ENCODE results near the gene POLG2. TPM values are rescaled to one million over a fixed set of nuclear protein-coding genes. Genes with fewer than 3 reads are reported as not detected.

The POLG2 gene
- total RNA-seq, 1 donor from 2014 or later, result 18.3 TPM

DNA sequence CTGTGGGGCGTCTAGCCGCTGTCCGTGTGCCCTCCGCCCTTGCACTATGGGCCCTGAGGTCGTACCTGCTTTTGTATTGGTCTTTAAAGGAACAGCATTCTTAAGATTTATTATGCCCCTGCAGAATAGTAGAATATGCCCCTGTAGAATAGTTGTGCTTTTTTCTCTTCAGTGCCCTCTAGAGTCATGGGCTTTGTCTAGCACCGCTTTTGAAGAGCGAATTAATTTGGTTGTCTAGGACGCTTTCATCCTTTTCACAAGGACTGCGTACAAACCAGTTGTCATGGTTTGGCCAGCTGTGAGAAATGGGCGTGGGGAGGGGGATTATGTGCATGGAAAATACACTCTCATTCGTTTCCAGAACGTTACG is 10.5 kb upstream of the POLG2 start:
- no peak for DNase-seq (ENCODE audit: extremely low spot score, unreplicated experiment)
- TF ChIP-seq, protein P1, sequence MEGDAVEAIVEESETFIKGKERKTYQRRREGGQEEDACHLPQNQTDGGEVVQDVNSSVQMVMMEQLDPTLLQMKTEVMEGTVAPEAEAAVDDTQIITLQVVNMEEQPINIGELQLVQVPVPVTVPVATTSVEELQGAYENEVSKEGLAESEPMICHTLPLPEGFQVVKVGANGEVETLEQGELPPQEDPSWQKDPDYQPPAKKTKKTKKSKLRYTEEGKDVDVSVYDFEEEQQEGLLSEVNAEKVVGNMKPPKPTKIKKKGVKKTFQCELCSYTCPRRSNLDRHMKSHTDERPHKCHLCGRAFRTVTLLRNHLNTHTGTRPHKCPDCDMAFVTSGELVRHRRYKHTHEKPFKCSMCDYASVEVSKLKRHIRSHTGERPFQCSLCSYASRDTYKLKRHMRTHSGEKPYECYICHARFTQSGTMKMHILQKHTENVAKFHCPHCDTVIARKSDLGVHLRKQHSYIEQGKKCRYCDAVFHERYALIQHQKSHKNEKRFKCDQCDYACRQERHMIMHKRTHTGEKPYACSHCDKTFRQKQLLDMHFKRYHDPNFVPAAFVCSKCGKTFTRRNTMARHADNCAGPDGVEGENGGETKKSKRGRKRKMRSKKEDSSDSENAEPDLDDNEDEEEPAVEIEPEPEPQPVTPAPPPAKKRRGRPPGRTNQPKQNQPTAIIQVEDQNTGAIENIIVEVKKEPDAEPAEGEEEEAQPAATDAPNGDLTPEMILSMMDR (IDR thresholded peaks at IDR 0.05), result peak; percentile 54
- Mint-ChIP-seq H3K4me3 (ENCODE audit: unreplicated experiment) (peak overlapping the region; percentile 100), H3K27ac (ENCODE audit: unreplicated experiment) (peak overlapping the region; percentile 100), H3K9me3 (ENCODE audit: unreplicated experiment) (no peaks in the 10 kb centered on the region), H3K36me3 (ENCODE audit: unreplicated experiment) (peaks cover 52% of the 10 kb centered on the region), H3K27me3 (ENCODE audit: unreplicated experiment) (no peaks in the 10 kb centered on the region), H3K4me1 (ENCODE audit: unreplicated experiment) (peaks cover 32% of the 10 kb centered on the region)

- Mint-ChIP-seq H3K4me3 (ENCODE audit: unreplicated experiment) (peak within 1 kb of the TSS; percentile 100), H3K27ac (ENCODE audit: unreplicated experiment) (peak within 1 kb of the TSS; percentile 100), H3K4me1 (ENCODE audit: unreplicated experiment) (peaks cover 38% of the 10 kb centered on the region), H3K9me3 (ENCODE audit: unreplicated experiment) (no peaks in the 10 kb centered on the region), H3K36me3 (ENCODE audit: unreplicated experiment) (peaks cover 54% of the 10 kb centered on the region), H3K27me3 (ENCODE audit: unreplicated experiment) (no peaks in the 10 kb centered on the region)
- peak; percentile 99 for DNase-seq (ENCODE audit: extremely low spot score, unreplicated experiment)
- TF ChIP-seq, protein P1 (IDR thresholded peaks at IDR 0.05), result no peak
Observed at GRCh38 chr17:64506576-64507412, 9.9 kb upstream of the POLG2 start, which contains the start of gene CEP95. Gene CEP95, plus strand, starts transcription at chr17:64506977. Its CDS starts 121 bp downstream, at chr17:64507098.

DNA sequence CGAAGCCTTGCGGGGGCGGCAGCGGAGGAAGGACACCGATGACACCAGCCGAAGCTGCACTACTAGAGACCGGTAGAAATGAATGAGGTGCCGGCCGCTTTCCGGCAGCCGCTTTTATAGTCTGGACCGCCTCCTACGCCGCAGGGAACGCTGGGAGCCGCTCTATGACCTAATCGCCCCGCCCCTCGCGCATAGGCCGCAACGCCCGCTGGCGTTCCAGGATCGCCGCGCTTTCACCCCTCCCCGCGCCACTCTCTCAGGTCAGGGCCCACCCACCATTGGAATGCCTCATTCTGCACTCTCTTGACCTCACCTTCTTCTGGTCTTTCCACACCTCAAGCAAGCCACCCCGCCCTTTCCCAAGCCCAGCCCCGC is 9.3 kb upstream of the POLG2 start, which contains the start of gene DDX5:
Gene DDX5, minus strand, starts transcription at position 89 of the 375 bp plus-strand sequence. CDS start 170 bp downstream, outside the sequence.
- H3K27ac Mint-ChIP-seq (ENCODE audit: unreplicated experiment), result peak within 1 kb of the TSS; percentile 100
- no peaks in the 10 kb centered on the region for H3K9me3 Mint-ChIP-seq (ENCODE audit: unreplicated experiment)
- peaks cover 55% of the 10 kb centered on the region for H3K36me3 Mint-ChIP-seq (ENCODE audit: unreplicated experiment)
- peaks cover 42% of the 10 kb centered on the region for H3K4me1 Mint-ChIP-seq (ENCODE audit: unreplicated experiment)
- H3K4me3 Mint-ChIP-seq (ENCODE audit: unreplicated experiment), result peak within 1 kb of the TSS; percentile 100
- DNase-seq (ENCODE audit: extremely low spot score, unreplicated experiment), result peak; percentile 98
- TF ChIP-seq, protein P1 (IDR thresholded peaks at IDR 0.05), result no peak
- no peaks in the 10 kb centered on the region for H3K27me3 Mint-ChIP-seq (ENCODE audit: unreplicated experiment)

GRCh38 chr17:64505340-64506200 is 8.7 kb upstream of the POLG2 start:
- no peaks in the 10 kb centered on the region for H3K27me3 Mint-ChIP-seq (ENCODE audit: unreplicated experiment)
- peak overlapping the region; percentile 100 for H3K27ac Mint-ChIP-seq (ENCODE audit: unreplicated experiment)
- TF ChIP-seq, protein P1 (IDR thresholded peaks at IDR 0.05), result no peak
- H3K4me3 Mint-ChIP-seq (ENCODE audit: unreplicated experiment), result peak overlapping the region; percentile 100
- H3K4me1 Mint-ChIP-seq (ENCODE audit: unreplicated experiment), result peaks cover 44% of the 10 kb centered on the region
- H3K9me3 Mint-ChIP-seq (ENCODE audit: unreplicated experiment), result no peaks in the 10 kb centered on the region
- DNase-seq (ENCODE audit: extremely low spot score, unreplicated experiment), result peak; percentile 96
- peaks cover 54% of the 10 kb centered on the region for H3K36me3 Mint-ChIP-seq (ENCODE audit: unreplicated experiment)
